ENCODE measurements around the gene DYNLT4. TPM values are rescaled to one million over a fixed set of nuclear protein-coding genes. Genes with fewer than 3 reads are reported as not detected.
"Not testable (repeated sequence)": the region's sequence is repeated elsewhere in the genome, so short reads cannot be mapped to it uniquely, and the experiment has no call there.

DYNLT4 gene
- total RNA-seq, 1 donor from 2014 or later, result not detected

GRCh38 chr1:44828841-44829440, 21.8 kb upstream of the DYNLT4 start:
- no peak overlapping the region for H3K4me3 ChIP-seq (ENCODE audit: low read depth, low read length)
- no peak for TF ChIP-seq CTCF (conservative IDR thresholded peaks at IDR 0.05; ENCODE audit: low read depth, low read length)
- DNase-seq (ENCODE audit: low read depth), result no peak

GRCh38 chr1:44828003-44828651, 21.0 kb upstream of the DYNLT4 start:
- TF ChIP-seq CTCF (conservative IDR thresholded peaks at IDR 0.05; ENCODE audit: low read depth, low read length), result no peak
- no peak overlapping the region for H3K4me3 ChIP-seq (ENCODE audit: low read depth, low read length)
- no peak for DNase-seq (ENCODE audit: low read depth)

- TF ChIP-seq CTCF (conservative IDR thresholded peaks at IDR 0.05; ENCODE audit: low read depth, low read length), result no peak
- DNase-seq (ENCODE audit: low read depth), result no peak
These were observed 20.2 kb upstream of the DYNLT4 start for GRCh38 chr1:44827197-44828002.

GRCh38 chr1:44826375-44827196, 19.4 kb upstream of the DYNLT4 start:
- no peak for DNase-seq (ENCODE audit: low read depth)
- TF ChIP-seq CTCF (conservative IDR thresholded peaks at IDR 0.05; ENCODE audit: low read depth, low read length), result no peak
- no peak overlapping the region for H3K4me3 ChIP-seq (ENCODE audit: low read depth, low read length)

More at GRCh38 chr1:44827197-44828002, 20.2 kb upstream of the DYNLT4 start:
- no peak overlapping the region for H3K4me3 ChIP-seq (ENCODE audit: low read depth, low read length)

- DNase-seq (ENCODE audit: low read depth); H3K4me3 ChIP-seq (ENCODE audit: low read depth, low read length): not testable (repeated sequence)
These were observed 17.2 kb upstream of the DYNLT4 start for GRCh38 chr1:44824392-44824791.

GRCh38 chr1:44822981-44823451, 15.9 kb upstream of the DYNLT4 start:
- no peak for DNase-seq (ENCODE audit: low read depth)
- H3K4me3 ChIP-seq (ENCODE audit: low read depth, low read length), result no peak overlapping the region
- TF ChIP-seq CTCF (conservative IDR thresholded peaks at IDR 0.05; ENCODE audit: low read depth, low read length), result no peak

Measured in epithelial cell of proximal tubule (primary cell).